RWPE2 (cell line): ENCODE results near the gene SRGAP2.
"Not testable (repeated sequence)": the region's sequence is repeated elsewhere in the genome, so short reads cannot be mapped to it uniquely, and the experiment has no call there.

Source experiments
- ATAC-seq: fragments of 200-7000 bp; cut with Tn5 transposase; 3 replicates; pipeline ENCODE4 v1.9.1; 2021; ENCODE audit warnings: low read depth
- DNase-seq: peaks from one replicate; pipeline ENCODE4 v3.0.0-alpha.2; 2020; ENCODE audit warnings: low spot score
- H3K27ac ChIP-seq: fragments of 450-650 bp; 2 replicates; pipeline ENCODE4 v1.5.1; 2017; ENCODE audit warnings: mild to moderate bottlenecking; ENCODE audit not compliant: poor library complexity, severe bottlenecking
- H3K27me3 ChIP-seq: fragments of 250-450 bp; sonication (Bioruptor Pico); 2 replicates; pipeline ENCODE4 v1.5.1; 2021; ENCODE audit warnings: mild to moderate bottlenecking, moderate library complexity; ENCODE audit not compliant: insufficient read depth, poor library complexity, severe bottlenecking
- H3K36me3 ChIP-seq: fragments of 250-450 bp; sonication (Bioruptor Pico); 2 replicates; pipeline ENCODE4 v1.5.1; 2020; ENCODE audit warnings: low read depth, mild to moderate bottlenecking, moderate library complexity
- H3K4me1 ChIP-seq: fragments of 250-450 bp; sonication (Bioruptor Pico); 2 replicates; pipeline ENCODE4 v1.5.1; 2021; ENCODE audit warnings: mild to moderate bottlenecking, moderate library complexity; ENCODE audit not compliant: insufficient read depth, poor library complexity, severe bottlenecking
- H3K4me3 ChIP-seq: fragments of 250-450 bp; sonication (Bioruptor Pico); 2 replicates; pipeline ENCODE4 v1.5.1; 2021; ENCODE audit warnings: mild to moderate bottlenecking, moderate library complexity; ENCODE audit not compliant: severe bottlenecking
- H3K9me3 ChIP-seq: fragments of 250-450 bp; sonication (Bioruptor Pico); 2 replicates; pipeline ENCODE4 v1.5.1; 2021; ENCODE audit warnings: mild to moderate bottlenecking, moderate library complexity; ENCODE audit not compliant: severe bottlenecking

The SRGAP2 gene

GRCh38 chr1:206215600-206216392 lies 12.5 kb downstream of the SRGAP2 start:
- not testable (repeated sequence) for H3K27me3 ChIP-seq, H3K4me1 ChIP-seq, H3K4me3 ChIP-seq, H3K27ac ChIP-seq, H3K9me3 ChIP-seq, ATAC-seq, H3K36me3 ChIP-seq, DNase-seq

GRCh38 chr1:206218285-206218684 lies 14.9 kb downstream of the SRGAP2 start:
- DNase-seq, result not testable (repeated sequence)

GRCh38 chr1:206218765-206219164 lies 15.4 kb downstream of the SRGAP2 start:
- not testable (repeated sequence) for H3K36me3 ChIP-seq, H3K27ac ChIP-seq, H3K4me3 ChIP-seq, ATAC-seq, DNase-seq, H3K9me3 ChIP-seq, H3K27me3 ChIP-seq, H3K4me1 ChIP-seq

More at GRCh38 chr1:206218285-206218684, 14.9 kb downstream of the SRGAP2 start:
- not testable (repeated sequence) for ATAC-seq, H3K9me3 ChIP-seq, H3K27ac ChIP-seq, H3K27me3 ChIP-seq, H3K4me3 ChIP-seq, H3K4me1 ChIP-seq, H3K36me3 ChIP-seq

GRCh38 chr1:206219514-206220331 lies 16.4 kb downstream of the SRGAP2 start:
- not testable (repeated sequence) for H3K27me3 ChIP-seq, ATAC-seq, H3K9me3 ChIP-seq, H3K27ac ChIP-seq, H3K4me3 ChIP-seq, H3K4me1 ChIP-seq, DNase-seq, H3K36me3 ChIP-seq

- H3K4me3 ChIP-seq, H3K27ac ChIP-seq, H3K4me1 ChIP-seq, H3K9me3 ChIP-seq, DNase-seq, H3K27me3 ChIP-seq, ATAC-seq, H3K36me3 ChIP-seq: not testable (repeated sequence)
Measured at GRCh38 chr1:206220332-206221000, 17.1 kb downstream of the SRGAP2 start.

GRCh38 chr1:206221585-206221984 lies 18.2 kb downstream of the SRGAP2 start:
- not testable (repeated sequence) for DNase-seq, H3K36me3 ChIP-seq, H3K4me3 ChIP-seq, H3K4me1 ChIP-seq, H3K27ac ChIP-seq, H3K9me3 ChIP-seq, H3K27me3 ChIP-seq
- ATAC-seq, result peak; percentile 58; the same call in 1 of the 3 replicates

- not testable (repeated sequence) for H3K9me3 ChIP-seq
Measured at GRCh38 chr1:206224190-206224776, 20.9 kb downstream of the SRGAP2 start.

GRCh38 chr1:206225386-206225785 lies 22.0 kb downstream of the SRGAP2 start:
- not testable (repeated sequence) for H3K4me3 ChIP-seq, H3K27ac ChIP-seq, H3K27me3 ChIP-seq, H3K4me1 ChIP-seq, DNase-seq, H3K36me3 ChIP-seq, ATAC-seq, H3K9me3 ChIP-seq

More at GRCh38 chr1:206224190-206224776, 20.9 kb downstream of the SRGAP2 start:
- peak; percentile 74 for ATAC-seq
- H3K4me1 ChIP-seq, H3K27ac ChIP-seq, DNase-seq, H3K36me3 ChIP-seq, H3K4me3 ChIP-seq, H3K27me3 ChIP-seq: not testable (repeated sequence)

- ATAC-seq, result peak; percentile 68
- not testable (repeated sequence) for H3K9me3 ChIP-seq, DNase-seq, H3K4me1 ChIP-seq, H3K27ac ChIP-seq, H3K27me3 ChIP-seq, H3K4me3 ChIP-seq, H3K36me3 ChIP-seq
Measured at GRCh38 chr1:206226886-206227285, 23.5 kb downstream of the SRGAP2 start.

GRCh38 chr1:206229286-206229685 lies 25.9 kb downstream of the SRGAP2 start:
- DNase-seq, ATAC-seq, H3K4me3 ChIP-seq, H3K9me3 ChIP-seq, H3K4me1 ChIP-seq, H3K27ac ChIP-seq, H3K27me3 ChIP-seq, H3K36me3 ChIP-seq: not testable (repeated sequence)

GRCh38 chr1:206231989-206232388 lies 28.6 kb downstream of the SRGAP2 start:
- not testable (repeated sequence) for ATAC-seq, DNase-seq, H3K4me1 ChIP-seq, H3K27ac ChIP-seq, H3K4me3 ChIP-seq, H3K27me3 ChIP-seq, H3K9me3 ChIP-seq, H3K36me3 ChIP-seq
